HepG2 (cell line): ENCODE data around the gene TMEM236. TPM values are rescaled to one million over a fixed set of nuclear protein-coding genes. Genes with fewer than 3 reads are reported as not detected.

Experiments
- ATAC-seq: fragments of 200-7000 bp; cut with Tn5 transposase; 3 replicates; pipeline ENCODE4 v1.9.1; 2020; ENCODE audit warnings: mild to moderate bottlenecking, moderate library complexity
- BruUV-seq: library from RNA; stranded (reverse); fragments of 400-500 nt; replicated peaks from 2 replicates; lab custom pipeline; 2021; lab: Mats Ljungman, UMichigan
- CTCF ChIA-PET: fragments of 300-600 bp; formaldehyde crosslinking; extraction: SDS; loops from one replicate; lab custom pipeline; 2021; ENCODE audit warnings: low total read pairs, inconsistent platforms, low intra/inter-chr PET ratio; lab: Yijun Ruan, JAX
- POLR2A ChIA-PET: fragments of 350-600 bp; sonication (Branson Sonifier 250); formaldehyde crosslinking; loops from one replicate; lab custom pipeline; 2020; ENCODE audit warnings: antibody characterized with exemption, inconsistent platforms; lab: Yijun Ruan, JAX
- DNase-seq: peaks from one replicate; pipeline ENCODE4 v3.0.0-alpha.2; 2015; ENCODE audit warnings: low spot score
- FAIRE-seq: peaks from 3 replicates; lab custom pipeline; 2011; peaks lifted over from hg19 to GRCh38; lab: Jason Lieb, UNC
- H2AFZ ChIP-seq: one replicate; pipeline ENCODE4 v1.6.1; 2011; ENCODE audit warnings: low read length, inconsistent platforms
- H3K27ac ChIP-seq: fragments of 300-600 bp; 3 replicates; pipeline ENCODE4 v1.8.0; 2011; ENCODE audit warnings: mixed run types, mild to moderate bottlenecking, mixed read lengths, low read length, inconsistent platforms; ENCODE audit not compliant: insufficient read depth; ENCODE audit errors: extremely low read length
- H3K27me3 ChIP-seq, 2 experiments: fragments of 200-600 bp in 1 of 2; 2 replicates in 1 of 2; 3 replicates in 1 of 2; pipeline versions ENCODE4 v1.6.0 to v1.8.0; 2011; ENCODE audit warnings: low read length in 2 of 2, mild to moderate bottlenecking in 2 of 2, moderate library complexity in 2 of 2, inconsistent platforms in 1 of 2; ENCODE audit not compliant: insufficient read depth in 2 of 2, control insufficient read depth in 1 of 2
- H3K36me3 ChIP-seq, 2 experiments: fragments of 200-600 bp in 1 of 2; replicated peaks in 1 of 2; 2 replicates in 1 of 2; 3 replicates in 1 of 2; pipeline versions ENCODE4 v1.5.1 to v1.8.0; 2011; ENCODE audit warnings: low read length in 2 of 2, inconsistent platforms in 1 of 2; ENCODE audit not compliant: insufficient read depth in 2 of 2, control insufficient read depth in 1 of 2
- H3K4me1 ChIP-seq: 2 replicates; pipeline ENCODE4 v1.5.1; 2012; ENCODE audit warnings: low read length, inconsistent platforms; ENCODE audit not compliant: insufficient read depth
- H3K4me2 ChIP-seq: 2 replicates; pipeline ENCODE4 v1.6.0; 2011; ENCODE audit warnings: low read depth, low read length, inconsistent platforms
- H3K4me3 ChIP-seq, 3 experiments: fragments of 200-600 bp in 1 of 3; sonication (generic), shearing (Covaris generic) in 1 of 3; replicated peaks in 1 of 3; 2 replicates each; pipeline ENCODE4 v1.5.1; 2011 to 2016; ENCODE audit warnings: low read length in 3 of 3, inconsistent platforms in 2 of 3, low read depth in 2 of 3, mild to moderate bottlenecking in 2 of 3, control low read depth in 1 of 3, mixed read lengths in 1 of 3; ENCODE audit not compliant: insufficient read depth in 1 of 3
- H3K79me2 ChIP-seq: one replicate; pipeline ENCODE4 v1.6.1; 2011; ENCODE audit warnings: low read length, inconsistent platforms; ENCODE audit not compliant: insufficient read depth
- H3K9ac ChIP-seq: 2 replicates; pipeline ENCODE4 v1.6.0; 2011; ENCODE audit warnings: mild to moderate bottlenecking, low read depth, low read length, inconsistent platforms; ENCODE audit not compliant: insufficient read depth
- H3K9me3 ChIP-seq: 2 replicates; pipeline ENCODE4 v1.5.1; 2012; ENCODE audit warnings: mild to moderate bottlenecking, low read length
- H4K20me1 ChIP-seq: 2 replicates; pipeline ENCODE4 v1.6.0; 2011; ENCODE audit warnings: inconsistent platforms, mild to moderate bottlenecking, low read length, moderate library complexity; ENCODE audit not compliant: insufficient read depth
- ARNTL ChIP-seq: sonication (generic); formaldehyde crosslinking; IDR thresholded peaks from 2 replicates; pipeline ENCODE4 v1.4.0; 2020; ENCODE audit warnings: mild to moderate bottlenecking, missing genetic modification reagents
- DNMT1 ChIP-seq: sonication (generic); formaldehyde crosslinking; IDR thresholded peaks from 2 replicates; pipeline ENCODE4 v1.5.1; 2020; ENCODE audit warnings: mild to moderate bottlenecking, missing genetic modification reagents
- KLF13 ChIP-seq: sonication (generic); formaldehyde crosslinking; IDR thresholded peaks from 2 replicates; pipeline ENCODE4 v1.4.0; 2020; ENCODE audit warnings: mild to moderate bottlenecking, missing genetic modification reagents
- RARG ChIP-seq: sonication (generic); formaldehyde crosslinking; IDR thresholded peaks from 2 replicates; pipeline ENCODE4 v1.4.0; 2020; ENCODE audit warnings: low read depth, mild to moderate bottlenecking, missing genetic modification reagents
- REST ChIP-seq, 2 experiments: IDR thresholded peaks; 2 replicates each; pipeline ENCODE4 v1.6.1; 2011 to 2012; ENCODE audit warnings: low read length in 2 of 2, borderline replicate concordance in 1 of 2, low read depth in 1 of 2, mild to moderate bottlenecking in 1 of 2, moderate library complexity in 1 of 2
- SETDB1 ChIP-seq: sonication (generic); formaldehyde crosslinking; IDR thresholded peaks from 2 replicates; pipeline ENCODE4 v1.5.1; 2020; ENCODE audit warnings: missing genetic modification reagents, mild to moderate bottlenecking, borderline replicate concordance
- ZFY ChIP-seq: sonication (generic); formaldehyde crosslinking; IDR thresholded peaks from 2 replicates; pipeline ENCODE4 v1.4.0; 2020; ENCODE audit warnings: missing genetic modification reagents
- ZNF496 ChIP-seq: sonication (generic); formaldehyde crosslinking; IDR thresholded peaks from 2 replicates; pipeline ENCODE4 v1.8.1; 2023; ENCODE audit warnings: mild to moderate bottlenecking, moderate library complexity, missing genetic modification reagents; ENCODE audit not compliant: insufficient replicate concordance
- ZNF784 ChIP-seq: sonication (generic); formaldehyde crosslinking; IDR thresholded peaks from 2 replicates; pipeline ENCODE4 v1.5.1; 2020; ENCODE audit warnings: missing genetic modification reagents, mild to moderate bottlenecking, borderline replicate concordance
- WGBS: methylation state at CpG from one replicate; pipeline ENCODE4 v1.1.6; 2017; ENCODE audit warnings: low lambda C conversion rate; 5-methylcytosine and 5-hydroxymethylcytosine counted together
- in situ Hi-C: cut with HindIII; loops from 2 replicates; pipeline ENCODE4 v1.10.0; 2017; ENCODE audit warnings: low pct_unique_long_range_greater_than_20kb; ENCODE audit not compliant: extremely low pct_ligation_motif_present
- intact Hi-C: fragments of 100-400 bp; cut with micrococcal nuclease; formaldehyde crosslinking; loops from one replicate; pipeline ENCODE4 v1.10.0; 2022; ENCODE audit not compliant: unreplicated experiment
- polyA plus RNA-seq, 8 experiments: library from polyadenylated mRNA; depleted of rRNA in 3 of 8; stranded (reverse) in 7 of 8; unstranded in 1 of 8; fragments of >200 nt; fragmentation: Illumina TruSeq in 4 of 8; extraction: Trizol in 4 of 8; gene quantifications; 2 replicates each; pipeline versions ENCODE4 v1.2.1 to v1.2.3, GENCODE V29; 2011 to 2016; ENCODE audit warnings: low read depth in 4 of 8, missing spikeins in 1 of 8, mixed read lengths in 1 of 8; ENCODE audit not compliant: insufficient read depth in 1 of 8
- total RNA-seq, 5 experiments: library from RNA; depleted of rRNA; stranded (reverse); fragments of >200 nt; fragmentation: Illumina TruSeq; extraction: Trizol; gene quantifications; 2 replicates each; pipeline ENCODE4 v1.2.3, GENCODE V29; 2016; ENCODE audit warnings: low read depth in 1 of 5

Gene TMEM236
- total and polyA plus RNA-seq, 2 of the 13 experiments (the other 11 are each of a cell fraction or from before 2014, with no cell fraction given) = 0.04 to 0.08 TPM

DNA sequence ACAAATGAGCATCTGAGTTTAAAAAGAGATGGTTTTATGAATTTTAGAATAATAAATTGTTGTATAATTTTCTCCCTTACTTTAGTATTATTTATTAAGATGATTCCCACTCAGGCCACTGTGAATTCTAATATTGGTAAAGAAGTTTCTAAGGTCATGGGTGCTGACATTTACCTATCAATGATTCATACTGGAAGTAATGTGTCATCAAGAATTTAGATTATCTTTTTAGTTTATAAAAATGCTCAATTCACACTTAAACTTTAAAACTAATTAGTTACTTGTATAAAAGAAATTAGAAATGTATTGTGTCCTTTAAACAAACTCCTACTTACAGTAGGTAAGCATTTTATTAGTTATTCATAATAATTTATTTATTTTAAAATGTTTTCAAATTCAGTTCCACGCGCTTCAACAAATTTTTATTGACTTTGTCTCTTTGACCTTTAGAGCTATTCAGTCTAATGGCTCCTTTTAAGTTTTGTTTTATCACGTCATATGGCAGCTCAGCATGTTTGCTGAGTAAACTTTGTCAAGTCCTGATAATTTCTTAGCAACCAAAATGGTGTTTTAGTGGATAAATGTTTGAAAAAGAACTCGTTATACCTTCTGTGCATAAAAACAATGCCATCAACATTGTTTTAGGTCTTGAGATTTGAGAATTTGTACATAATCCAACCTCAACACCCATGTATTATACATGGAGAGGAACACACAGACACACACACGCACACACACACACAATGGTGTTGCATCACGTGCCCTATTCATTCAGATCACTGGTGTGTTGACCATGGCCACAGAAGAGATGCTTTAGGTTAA is 42.0 kb downstream of the TMEM236 start (continued):
- no peak for TF ChIP-seq REST (IDR thresholded peaks at IDR 0.05; ENCODE audit: borderline replicate concordance in 1 of 2, low read depth in 1 of 2, low read length in 2 of 2)
- no peak for TF ChIP-seq ARNTL (CRISPR knock-in tag)
- no peak for TF ChIP-seq KLF13 (CRISPR knock-in tag)
- TF ChIP-seq ZFY (CRISPR knock-in tag) = no peak
- no peak for TF ChIP-seq ZNF784 (CRISPR knock-in tag)
- no peak for TF ChIP-seq RARG

DNA sequence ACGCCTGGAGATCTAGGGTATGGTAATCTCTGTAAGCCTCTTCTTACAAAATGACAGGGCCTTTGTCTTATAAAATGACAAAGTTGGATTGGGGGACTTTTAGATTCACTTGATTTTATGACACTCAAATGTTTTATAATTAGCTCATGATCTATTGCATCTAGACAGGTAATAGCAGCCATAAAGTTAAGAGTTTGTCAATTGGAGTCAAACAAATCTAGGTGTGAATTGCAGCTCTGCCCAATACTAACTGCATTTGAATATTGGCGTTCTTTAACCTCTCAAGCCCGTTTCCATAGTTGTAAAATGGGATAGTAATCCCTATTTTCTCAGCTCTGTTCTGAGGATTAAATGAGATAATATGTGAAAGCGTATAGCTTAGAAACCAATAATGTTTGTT is 43.1 kb downstream of the TMEM236 start:
- no peak overlapping the region for H3K4me3 ChIP-seq
- BruUV-seq = no TSS peak
- no peaks in the 10 kb centered on the region for H3K36me3 ChIP-seq
- DNase-seq (no peak), ATAC-seq (no peak), FAIRE-seq (no peak)
- 55% methylated on average over 4 of the region's 4 CpGs for WGBS
- no peak overlapping the region for H3K9ac ChIP-seq
- ChIA-PET CTCF (no interaction called here), POLR2A (no interaction called here)
- H3K79me2 ChIP-seq = no peaks in the 10 kb centered on the region
- H2AFZ ChIP-seq = no peak overlapping the region
- no peak overlapping the region for H3K4me2 ChIP-seq
- H3K27ac ChIP-seq = no peak overlapping the region
- TF ChIP-seq DNMT1 (CRISPR knock-in tag) (no peak), SETDB1 (CRISPR knock-in tag) (no peak), ZNF496 (no peak)
- no peaks in the 10 kb centered on the region for H3K9me3 ChIP-seq
- intact Hi-C loops (no loop called here), in situ Hi-C loops (no loop called here)
- no peaks in the 10 kb centered on the region for H4K20me1 ChIP-seq
- peaks cover 16% of the 10 kb centered on the region for H3K4me1 ChIP-seq
- H3K27me3 ChIP-seq = peaks cover 0 to 6% of the 10 kb centered on the region in 2 experiments; a peak in 1 of 5 replicates
